NCI-H146 treated with DMSO at 0.1 percent for 48 hours (cell line): ENCODE data around the gene RNF13.
A peak's percentile ranks its signal among the peaks of the same experiment; 100 is the strongest.
"Not testable (repeated sequence)": the region's sequence is repeated elsewhere in the genome, so short reads cannot be mapped to it uniquely, and the experiment has no call there.

Experiments used
- DNase-seq: peaks from one replicate; lab custom pipeline; 2025; ENCODE audit not compliant: unreplicated experiment; lab: John Stamatoyannopoulos, UW

Gene RNF13

DNA sequence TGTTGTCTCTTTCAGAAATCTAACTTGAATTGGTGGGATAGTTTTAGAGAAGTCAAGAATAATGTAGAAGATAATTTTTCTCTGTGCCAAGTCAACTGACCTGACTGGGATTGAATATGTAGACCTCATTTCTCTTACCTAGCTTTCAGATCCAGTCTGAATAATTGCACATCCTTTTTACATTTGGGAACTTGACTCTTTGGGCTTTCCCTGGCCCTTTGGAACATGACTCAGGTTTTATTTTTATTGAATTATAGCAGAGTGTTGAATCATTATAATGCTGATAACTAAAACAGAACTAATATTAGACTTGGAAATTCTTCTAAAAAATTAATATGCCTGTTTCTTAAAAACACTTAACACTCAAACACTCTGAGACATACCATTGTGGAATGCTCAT, 81.2 kb downstream of the RNF13 start:
- no peak for DNase-seq

DNA sequence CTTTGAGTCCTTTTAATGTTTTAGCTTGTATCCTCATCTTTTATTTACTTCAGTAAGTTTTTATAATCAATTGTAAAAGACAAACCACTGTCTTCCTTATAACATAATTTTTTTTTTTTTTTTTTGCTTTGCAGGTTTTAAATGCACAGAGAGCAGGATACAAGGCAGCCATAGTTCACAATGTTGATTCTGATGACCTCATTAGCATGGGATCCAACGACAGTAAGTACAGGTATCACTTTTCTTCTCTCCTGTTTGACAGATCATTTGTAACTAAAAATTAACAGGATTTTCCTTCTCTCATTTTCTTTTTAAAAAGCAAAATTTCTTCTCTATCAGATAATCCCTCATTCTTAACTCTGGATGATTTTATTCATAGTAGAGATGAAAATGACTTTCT, 82.3 kb downstream of the RNF13 start:
- no peak for DNase-seq

DNA sequence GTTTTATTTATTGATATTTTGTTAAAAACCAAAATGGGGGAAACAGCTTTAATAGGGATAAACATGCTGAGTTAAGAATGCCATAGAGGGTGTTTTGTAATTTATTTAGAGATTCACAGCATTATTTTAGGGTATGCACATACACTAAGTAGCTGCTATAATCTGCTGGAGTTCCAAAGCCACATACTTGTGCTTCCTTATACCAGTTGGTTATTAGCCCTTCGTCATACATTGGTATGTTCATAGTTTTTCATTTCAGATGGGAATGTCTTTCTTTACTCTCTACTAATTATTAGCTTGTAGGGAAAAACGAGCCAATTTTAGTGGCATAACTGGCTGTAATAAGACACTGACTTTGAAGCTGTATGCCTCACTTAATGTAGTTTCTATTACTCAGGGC, 82.8 kb downstream of the RNF13 start:
- no peak for DNase-seq

DNA sequence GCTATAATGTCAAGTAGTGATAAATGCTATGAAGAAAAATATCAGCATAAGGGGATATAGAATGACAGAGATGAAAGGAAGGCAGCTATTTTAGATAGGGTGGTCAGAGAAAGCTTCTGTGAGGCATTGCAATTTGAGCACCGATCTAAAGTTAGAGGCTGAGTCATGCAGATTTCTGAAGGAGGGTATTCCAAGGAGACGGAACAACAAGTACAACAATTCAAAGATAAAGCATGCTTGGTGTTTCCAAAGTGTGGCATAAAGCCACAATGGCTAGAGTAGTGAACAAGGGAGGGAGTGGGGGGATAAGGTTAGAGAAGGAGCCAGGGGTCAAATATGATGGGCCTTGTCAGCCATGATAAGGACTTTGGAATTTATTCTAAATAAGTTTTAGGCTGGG, 85.8 kb downstream of the RNF13 start:
- no peak for DNase-seq

DNA sequence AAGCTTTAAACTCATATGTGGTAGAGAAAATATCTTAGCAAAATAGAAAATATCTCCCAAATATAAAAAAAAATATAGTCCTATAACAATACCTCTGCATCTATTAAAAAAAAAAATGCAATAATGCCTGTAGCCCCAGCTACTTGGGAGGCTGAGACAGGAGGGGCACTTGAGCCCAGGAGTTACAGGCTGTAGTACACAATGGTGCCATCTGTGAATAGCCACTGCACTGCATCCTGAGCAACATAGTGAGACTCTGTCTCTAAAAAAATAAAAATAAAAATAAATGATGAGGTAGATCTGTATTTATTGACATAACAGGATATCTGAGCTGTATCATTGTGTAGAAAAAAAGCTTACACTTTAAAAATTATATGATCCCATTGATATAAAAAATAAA, 87.3 kb downstream of the RNF13 start:
- no peak for DNase-seq

- DNase-seq: no peak
These were observed 88.8 kb downstream of the RNF13 start for GRCh38 chr3:149901770-149902169.

DNA sequence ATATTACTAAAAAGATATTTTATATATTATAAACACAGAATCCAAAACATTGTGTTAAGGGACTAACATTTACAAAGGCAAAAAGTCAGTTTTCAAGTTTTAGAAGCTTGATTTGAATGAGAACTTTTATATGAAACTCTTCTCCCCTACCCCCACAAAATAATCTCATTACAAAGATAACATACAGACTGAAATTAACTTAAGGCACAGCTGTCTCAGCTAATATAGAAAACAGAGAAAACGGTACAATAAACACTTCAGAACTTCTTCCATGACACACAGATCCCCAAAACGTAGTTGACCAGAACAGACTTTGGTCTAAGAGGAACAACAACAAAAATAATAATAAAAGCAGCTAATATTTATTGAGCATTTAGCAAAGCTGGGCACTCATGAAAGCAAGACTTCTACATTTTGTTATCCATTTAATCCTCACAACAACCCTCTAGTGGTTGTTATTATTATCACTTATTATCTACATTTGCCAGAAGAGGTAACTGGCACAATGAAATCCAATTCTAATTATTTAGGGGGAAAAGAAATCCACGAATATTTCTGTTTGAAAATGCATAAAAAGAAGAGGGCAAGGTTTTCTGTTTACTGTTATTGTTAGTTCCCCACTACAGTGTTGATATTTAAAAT, 89.6 kb downstream of the RNF13 start:
- no peak for DNase-seq

DNA sequence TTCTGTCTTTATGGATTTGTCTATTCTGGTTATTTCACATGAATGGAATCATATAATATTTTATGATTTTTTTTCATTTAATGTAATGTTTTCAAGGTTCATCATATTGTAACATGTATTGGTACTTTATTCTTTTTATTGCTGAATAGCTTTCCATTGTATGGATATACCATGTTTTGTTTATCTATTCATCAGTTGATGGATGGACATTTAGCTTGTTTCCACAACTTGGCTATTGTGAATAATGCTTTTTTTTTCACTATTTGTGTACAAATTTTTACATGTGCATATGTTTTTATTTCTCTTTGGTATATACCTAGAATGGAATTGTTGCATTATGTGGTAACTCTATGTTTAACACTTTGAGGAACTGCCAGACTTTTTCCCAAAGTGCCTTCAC, 93.0 kb downstream of the RNF13 start:
- DNase-seq: no peak

GRCh38 chr3:149908424-149908957, 95.5 kb downstream of the RNF13 start:
- DNase-seq: peak; percentile 70

DNA sequence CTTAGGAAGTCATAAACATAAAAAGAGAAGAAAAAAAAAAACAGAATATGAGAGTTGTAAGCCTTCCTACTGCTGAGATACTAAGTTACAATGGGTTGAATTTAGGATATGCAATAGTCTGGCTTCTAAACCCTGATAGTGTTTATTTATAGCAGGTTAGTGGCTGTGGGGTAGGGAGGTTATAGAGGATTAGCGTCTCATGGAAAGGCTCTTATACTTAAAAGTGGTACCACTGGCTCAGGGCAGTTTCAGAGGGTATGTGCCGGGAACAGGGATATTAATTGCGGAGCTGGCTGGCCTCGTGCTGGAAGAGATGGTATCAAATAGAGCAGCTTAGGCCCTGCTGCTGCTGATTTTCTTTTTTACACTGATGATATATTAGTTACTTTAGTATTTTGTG, 96.9 kb downstream of the RNF13 start:
- DNase-seq: no peak

DNA sequence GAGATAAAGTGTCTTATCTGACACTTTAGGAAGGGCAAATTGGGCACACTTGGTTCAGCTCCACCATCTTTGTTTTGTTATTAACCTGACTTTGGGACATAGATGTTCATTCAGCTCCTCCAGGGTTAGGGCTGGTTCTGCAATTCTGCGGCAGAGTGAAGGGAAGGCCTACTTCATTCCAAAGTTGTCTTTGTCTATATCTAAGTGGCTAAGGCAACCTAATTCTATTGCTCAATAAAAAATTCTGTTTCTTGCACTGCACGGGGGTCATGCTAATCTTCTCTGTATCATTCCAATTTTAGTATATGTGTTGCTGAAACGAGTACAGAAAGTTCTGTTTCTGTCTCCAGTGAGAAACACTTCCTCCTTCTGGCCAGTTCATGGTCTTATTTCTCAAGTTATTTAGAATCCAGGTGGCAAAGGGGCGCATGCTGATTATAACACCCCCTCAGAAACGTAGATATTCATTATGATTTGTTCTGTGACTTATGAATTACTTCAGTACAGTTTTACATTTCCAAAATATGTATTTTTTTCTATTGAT, 104.2 kb downstream of the RNF13 start:
- DNase-seq: no peak

GRCh38 chr3:149919509-149919908, 106.5 kb downstream of the RNF13 start:
- DNase-seq: no peak

DNA sequence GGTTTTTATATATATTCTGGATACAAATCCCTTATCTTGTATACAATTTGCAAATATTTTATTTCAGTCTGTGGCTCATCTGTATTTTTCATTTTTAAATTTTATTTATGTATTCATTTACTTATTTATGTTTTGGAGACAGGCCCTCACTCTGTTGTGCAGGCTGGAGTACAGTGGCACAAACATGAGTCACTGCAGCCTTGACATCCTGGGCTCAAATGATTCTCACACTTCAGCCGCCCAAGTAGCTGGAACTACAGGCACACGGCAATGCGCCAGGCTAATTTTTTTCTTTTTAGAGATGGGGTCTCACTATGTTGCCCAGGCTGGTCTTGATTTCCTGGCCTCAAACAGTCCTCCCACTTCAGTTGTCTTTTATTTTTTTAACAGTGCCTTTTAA, 107.1 kb downstream of the RNF13 start:
- DNase-seq: no peak

DNA sequence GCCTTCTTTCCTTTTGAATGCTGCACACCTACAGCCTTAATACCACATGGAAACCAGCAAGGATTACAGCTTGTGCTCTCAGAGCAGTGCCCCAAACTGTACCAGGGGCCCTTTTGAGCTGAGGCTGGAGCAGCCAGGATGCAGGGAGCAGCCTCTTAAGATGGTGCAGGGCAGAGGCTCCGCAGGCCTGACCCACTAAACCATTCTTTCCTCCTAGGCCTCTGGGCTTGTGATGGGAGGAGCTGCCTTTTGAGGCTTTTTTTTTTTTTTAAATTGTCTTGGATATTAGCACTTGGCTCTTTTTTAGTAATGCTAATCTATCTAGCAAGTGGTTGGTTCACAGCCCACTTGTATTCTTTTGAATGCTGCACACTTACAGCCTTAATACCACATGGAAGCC, 120.0 kb downstream of the RNF13 start:
- DNase-seq: no peak

- no peak for DNase-seq
These were observed 120.8 kb downstream of the RNF13 start for GRCh38 chr3:149933858-149934257.

GRCh38 chr3:149934524-149934923, 121.5 kb downstream of the RNF13 start:
- no peak for DNase-seq

DNA sequence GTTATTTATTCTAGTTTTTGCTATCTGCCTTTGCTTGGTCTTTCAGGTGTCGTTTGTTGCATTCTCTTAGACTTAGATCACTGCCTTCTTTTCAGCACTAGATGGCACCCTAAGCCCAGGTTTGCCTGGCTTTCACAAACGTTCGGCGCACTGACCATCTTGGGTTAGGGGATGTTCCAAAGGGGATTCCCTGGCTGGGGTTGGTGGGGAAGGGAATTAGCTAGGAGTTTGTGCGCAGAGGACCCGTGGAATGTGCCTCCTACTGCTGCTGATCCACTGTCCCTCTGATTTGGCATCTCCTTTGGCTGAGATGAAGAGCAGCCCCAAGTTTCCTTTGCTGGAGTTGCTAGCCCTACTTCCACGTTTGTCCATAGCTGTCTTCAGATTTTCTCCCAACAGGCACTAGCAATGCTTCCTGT, 123.8 kb downstream of the RNF13 start:
- peak; percentile 27 for DNase-seq

DNA sequence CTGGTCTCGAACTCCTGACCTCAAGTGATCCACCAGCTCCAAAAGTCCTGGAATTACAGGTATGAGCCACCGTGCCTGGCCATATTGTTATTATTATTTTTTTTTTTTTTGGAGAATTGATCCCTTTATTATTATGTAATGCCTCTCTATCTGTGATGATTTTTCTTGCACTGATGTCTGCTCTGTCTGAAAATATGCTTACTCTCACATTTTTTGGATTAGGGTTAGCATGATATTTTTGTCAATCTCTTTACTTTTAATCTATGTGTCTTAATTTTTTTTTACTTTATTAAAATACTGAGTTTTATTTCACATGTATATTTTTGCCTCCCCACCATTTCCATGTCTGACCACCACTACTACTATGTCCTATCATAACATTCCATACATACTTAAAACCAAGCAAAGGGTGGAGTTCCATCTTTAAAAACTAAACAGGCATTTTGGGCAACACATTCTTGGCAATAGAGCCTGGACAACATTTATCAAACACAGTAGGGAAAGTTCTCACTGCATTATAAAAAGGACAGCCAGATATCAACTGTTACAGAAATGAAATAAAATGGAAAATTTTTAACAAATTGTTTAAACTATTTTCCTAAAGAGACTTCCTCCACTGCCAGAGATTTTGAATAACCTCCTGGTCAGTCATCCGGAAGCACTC, 125.5 kb downstream of the RNF13 start:
- DNase-seq: not testable (repeated sequence)

- no peak for DNase-seq
These were observed 128.2 kb downstream of the RNF13 start for GRCh38 chr3:149941186-149941585.

DNA sequence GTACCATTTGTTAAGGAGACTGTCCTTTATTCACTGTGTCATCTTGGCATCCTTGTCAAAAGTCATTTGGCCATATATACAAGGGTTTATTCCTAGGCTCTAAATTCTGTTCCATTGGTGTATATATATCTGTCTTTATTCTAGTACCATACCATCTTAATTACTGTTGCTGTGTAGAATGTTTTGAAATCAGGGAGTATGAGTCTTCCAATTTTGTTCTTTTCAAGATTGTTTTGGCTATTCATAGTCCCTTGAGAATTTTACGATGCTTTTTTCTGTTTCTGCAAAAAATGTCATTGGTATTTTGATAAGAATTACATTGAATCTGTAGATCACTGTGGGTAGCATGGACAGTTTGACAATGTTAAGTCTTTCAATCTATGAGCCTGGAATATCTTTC, 128.9 kb downstream of the RNF13 start:
- no peak for DNase-seq

GRCh38 chr3:149942409-149942808, 129.4 kb downstream of the RNF13 start:
- no peak for DNase-seq

GRCh38 chr3:149943966-149944365, 131.0 kb downstream of the RNF13 start:
- not testable (repeated sequence) for DNase-seq
